Measurements from ENCODE around the gene THADA.
A peak's percentile ranks its signal among the peaks of the same experiment; 100 is the strongest.

Gene THADA

DNA sequence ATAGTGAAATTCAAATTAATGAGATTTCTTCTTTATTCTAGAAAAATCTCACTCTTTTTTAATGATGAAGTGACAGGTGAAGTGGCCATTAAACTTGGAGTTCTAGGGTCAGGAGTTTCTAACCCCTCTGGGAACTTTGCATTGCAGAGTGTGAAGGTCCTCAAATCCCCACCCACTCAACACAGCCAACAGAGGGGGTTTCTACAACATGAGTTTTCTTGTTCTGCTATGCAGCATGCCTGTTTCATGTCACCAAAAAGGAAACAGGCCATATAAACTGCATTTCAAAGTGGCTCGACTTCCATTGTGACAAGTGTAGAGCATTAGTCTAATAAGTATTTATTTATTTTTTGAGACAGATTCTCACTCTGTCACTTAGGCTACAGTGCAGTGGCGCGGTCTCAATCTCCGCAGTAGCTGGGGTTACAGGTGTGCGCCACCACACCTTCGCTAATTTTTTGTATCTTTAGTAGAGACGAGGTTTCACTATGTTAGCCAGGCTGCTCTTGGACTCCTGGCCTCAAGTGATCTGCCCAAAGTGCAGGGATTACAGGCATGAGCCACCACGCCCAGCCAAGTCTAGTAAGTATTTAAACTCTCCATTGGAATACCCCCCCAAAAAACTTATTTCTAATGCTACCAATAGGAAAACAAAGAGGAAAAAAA is 223.3 kb downstream of the THADA start:
- DNase-seq, result no peak

DNA sequence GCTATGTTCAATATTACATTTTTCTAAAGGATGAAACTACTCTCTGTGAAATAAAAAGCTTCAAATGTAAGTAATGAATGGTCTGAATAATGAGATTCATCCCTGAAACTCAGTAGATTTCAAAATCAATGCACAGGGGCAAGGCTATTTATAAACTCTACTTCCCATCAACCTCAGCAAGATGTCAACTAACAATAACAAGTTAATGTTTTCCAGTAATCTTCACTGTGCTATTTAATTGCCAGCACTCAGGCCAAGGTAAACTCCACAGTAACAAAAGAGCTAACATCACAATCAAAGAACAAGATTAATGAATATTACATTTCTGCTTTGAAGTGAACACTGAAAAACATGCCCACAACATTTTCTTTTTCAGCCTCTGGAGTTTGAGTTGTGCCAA is 225.1 kb downstream of the THADA start:
- DNase-seq, result no peak

DNA sequence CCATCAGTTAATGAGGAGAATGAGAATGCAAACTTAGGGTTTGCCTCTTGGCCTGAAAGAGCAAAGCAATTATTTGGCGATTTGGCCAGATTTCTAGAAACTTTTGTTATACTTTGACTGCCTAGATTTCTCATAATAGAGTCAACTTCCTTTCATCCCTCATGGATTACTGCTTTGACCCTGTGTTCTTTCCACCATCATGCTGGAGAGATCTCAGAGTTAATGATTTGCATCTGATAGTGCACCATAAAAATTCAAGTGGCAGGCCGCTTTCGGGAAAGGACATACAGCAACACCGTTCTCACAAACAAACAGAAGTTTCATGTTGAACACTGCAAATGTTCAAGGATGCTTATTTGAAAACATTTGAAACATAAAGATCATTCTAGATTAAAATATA is 225.7 kb downstream of the THADA start:
- DNase-seq, result no peak

DNA sequence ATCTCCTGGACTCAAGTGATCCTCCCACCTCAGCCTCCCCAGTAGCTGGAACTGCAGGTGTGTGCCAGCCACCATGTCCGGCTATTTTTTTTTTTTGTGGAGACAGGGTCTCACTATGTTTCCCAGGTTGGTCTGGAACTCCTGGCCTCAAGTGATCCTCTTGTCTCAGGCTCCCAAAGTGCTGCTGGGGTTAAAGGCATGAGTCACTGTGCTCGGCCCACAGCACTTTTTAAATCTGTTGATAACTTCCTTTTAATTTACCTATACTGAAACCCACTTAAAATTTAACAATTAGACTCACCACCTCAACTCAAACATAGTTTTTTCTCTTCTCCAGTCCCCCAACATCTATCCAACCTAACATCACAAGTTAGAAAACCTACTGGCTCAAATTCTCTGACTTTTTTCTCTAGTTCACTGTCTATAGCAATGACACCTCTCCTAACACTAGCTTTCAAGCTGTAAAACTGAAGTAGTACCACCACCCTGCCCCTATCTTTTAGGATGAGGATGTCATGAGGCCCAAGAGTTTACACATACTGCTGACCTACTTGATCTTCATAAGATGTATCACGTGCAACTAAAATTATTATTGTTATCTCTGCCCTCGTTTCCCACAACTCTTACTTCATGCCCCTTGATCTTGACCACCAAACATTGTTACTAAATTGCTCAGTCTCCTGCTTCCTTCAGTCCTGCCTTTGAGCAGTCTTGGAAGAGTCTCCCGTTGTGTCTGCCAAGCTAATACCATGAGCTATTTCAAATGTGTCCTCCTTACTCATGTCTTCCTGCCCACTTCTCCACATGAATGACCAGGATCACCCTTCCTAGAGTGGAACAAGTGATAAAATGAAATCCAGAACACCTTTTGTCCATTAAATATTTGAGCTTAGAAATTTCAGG is 227.1 kb downstream of the THADA start:
- DNase-seq, result no peak

DNA sequence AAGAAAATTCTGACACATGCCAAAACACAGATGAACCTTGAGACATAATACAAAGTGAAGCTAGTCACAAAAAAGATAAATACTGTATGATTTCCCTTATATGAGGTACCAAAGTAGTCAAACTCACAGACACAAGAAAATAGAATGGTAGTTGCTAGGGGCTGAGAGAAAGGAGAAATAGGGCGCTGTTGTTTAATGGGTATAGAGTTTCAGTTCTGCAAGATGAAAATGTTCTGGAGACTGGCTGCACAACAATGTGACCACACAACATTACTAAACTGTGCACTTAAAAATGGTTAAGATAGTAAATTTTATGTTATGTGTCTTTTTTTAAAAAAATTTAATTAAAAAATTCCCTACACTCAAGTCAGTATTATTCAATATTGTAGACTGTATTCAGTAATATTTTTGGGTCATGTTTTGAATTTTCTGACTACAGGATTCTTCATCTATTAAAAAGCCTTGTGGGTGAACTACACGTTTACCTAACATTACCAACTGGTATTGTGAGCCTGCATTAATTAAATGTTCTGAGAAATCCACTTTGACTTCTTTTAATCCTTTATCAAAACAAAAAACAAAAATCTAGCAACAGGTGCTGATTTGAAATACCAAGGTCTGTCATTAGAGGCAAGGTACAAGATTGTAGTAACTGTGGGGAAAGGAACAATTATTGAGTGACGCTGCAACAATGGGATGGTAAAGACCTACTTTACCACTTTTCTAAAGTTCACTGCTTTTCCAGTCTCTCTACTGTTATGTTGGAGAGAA is 228.6 kb downstream of the THADA start:
- DNase-seq, result no peak

DNA sequence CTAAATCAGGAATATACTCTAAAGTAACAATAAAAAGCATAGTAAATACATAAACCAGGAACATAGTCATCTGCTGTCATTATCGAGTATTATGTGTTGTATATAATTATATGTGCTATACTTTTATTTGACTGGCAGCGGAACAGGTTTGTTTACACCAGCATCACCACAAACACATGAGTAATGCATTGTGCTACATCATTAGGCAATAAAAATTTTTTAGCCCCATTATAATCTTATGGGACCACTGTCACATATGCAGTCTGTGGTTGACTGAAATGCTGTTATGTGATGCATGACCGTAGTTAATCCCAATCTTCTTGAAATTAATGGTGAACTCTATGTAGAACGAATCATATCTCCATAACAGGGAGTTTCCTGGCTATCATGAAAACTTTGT is 232.7 kb downstream of the THADA start:
- no peak for DNase-seq

DNA sequence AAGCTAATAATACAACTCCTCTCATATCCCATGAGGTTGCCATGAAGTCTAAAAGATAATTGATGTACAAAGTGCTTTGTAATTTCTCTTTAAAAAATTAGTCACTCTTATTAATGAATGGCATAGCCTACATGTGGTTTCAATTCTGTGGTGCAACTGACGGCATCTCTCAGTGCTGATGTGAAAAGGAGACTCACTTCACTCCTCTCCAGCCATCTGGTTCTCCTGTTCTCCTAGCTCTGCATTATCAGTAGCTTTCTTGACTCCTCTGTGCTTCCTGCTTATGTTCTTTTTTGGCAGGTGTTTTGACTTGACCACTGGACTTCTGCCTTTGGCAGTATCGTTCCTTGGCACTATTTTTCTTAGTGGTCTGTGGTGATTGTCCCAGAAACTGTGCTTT is 234.6 kb downstream of the THADA start:
- no peak for DNase-seq

DNA sequence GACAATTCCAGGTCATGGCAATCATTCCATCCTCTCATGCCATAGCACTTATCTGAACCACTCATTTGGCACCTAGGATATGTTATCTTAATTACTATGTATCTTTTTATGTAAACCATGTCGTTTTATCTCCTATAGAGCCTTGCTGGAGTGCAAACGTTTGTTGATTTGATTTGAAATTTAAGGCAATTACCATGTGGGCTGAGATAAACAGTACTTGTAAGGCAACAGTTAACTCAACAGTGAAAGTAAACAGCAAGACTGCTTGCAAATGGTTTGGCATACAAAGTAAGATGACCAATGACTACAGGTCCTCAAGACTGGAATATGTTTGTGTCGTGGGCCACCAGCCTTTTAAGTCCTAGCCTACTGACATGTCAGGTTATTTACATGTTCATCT is 235.7 kb downstream of the THADA start:
- peak; percentile 40 for DNase-seq

DNA sequence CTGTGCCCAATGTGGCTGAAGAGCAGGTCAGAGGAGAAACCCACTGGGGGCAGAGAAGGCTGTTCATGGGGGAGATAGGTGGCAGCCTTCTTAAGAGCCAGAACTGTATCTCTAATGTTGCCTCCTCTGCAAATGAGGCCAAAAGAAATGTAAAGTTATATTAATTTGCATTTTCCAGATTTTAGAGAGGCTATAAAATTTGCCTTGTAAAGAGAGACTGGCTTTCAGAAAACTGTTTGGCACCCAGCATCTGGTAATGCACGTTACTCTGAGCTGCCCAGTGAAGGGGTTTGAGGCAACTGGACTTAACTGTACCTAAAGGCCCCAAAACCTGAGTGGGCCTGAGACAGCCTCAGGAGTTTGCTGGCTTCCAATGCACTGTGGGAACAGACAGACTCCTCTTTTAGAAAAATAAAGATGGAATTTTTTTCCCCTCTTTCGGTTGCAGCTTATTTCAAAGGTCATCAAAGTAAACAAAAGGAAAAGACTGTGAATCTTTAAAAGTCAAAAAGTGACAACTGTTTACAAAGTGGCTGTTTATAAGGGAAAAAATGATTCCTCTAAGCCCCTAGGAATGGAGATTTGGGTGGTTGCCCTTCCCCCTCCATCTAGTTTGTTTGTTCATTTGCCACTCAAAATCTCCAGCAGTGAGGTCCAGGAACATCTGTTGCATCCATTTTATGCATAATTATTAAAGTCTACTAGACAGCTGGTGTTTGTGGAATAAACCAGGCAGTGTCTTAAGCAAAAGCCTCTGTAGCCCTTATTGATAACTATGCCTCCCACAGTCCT is 237.2 kb downstream of the THADA start:
- no peak for DNase-seq

DNA sequence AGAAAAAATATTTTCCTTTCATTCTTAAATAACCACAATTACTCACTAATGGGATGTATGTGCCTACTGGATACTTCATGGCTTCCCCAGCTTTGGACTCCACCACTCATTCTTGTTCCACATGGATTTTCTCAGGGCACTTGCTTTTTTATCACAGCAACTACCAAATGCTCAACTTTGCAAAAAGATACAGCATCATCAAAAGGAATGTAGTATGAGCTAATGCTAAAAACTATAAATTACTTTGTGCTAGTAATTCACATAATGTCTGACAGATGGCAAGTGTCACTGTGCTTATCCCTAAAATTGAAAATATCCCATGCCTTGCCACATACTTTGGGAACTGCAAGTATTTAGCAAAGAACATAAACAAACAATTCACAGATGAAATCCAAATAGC is 239.1 kb downstream of the THADA start:
- no peak for DNase-seq

DNA sequence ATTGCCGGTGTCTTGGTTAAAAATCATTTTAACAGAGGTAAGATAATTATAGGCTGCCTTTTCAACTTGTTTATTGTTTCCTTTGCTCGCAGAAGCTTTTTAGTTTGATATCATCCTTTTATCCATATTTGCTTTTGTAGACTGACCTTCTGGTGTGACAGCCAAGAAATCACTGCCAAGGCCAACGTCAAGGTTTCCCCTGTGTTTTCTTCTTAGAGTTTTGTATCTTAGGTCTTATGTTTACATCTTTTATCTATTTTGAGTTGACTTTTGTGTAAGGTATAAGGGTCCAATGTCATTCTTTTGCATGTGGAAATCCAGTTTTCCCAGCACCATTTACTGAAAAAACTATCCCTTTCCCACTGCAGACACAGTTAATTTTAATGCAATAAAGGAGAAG is 240.4 kb downstream of the THADA start:
- no peak for DNase-seq

DNA sequence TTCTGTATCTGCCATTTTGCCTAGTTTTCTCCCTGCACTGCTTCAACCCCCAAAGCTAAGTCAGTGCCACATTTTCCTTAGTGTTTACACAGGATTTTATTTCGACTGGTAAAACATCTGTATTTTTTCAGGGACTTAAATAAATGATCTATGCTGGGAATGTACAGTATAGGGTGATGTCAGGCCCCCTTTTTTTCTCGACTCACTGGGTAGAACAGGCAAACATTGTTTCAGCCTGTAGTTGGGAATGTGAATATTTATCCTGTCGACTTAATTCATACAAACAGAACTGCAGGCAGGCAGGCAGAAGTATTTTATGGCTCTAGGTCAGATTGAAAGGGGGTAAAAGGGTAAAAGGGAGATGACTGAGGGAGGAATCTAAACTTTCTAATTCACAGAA is 245.9 kb downstream of the THADA start:
- no peak for DNase-seq

DNA sequence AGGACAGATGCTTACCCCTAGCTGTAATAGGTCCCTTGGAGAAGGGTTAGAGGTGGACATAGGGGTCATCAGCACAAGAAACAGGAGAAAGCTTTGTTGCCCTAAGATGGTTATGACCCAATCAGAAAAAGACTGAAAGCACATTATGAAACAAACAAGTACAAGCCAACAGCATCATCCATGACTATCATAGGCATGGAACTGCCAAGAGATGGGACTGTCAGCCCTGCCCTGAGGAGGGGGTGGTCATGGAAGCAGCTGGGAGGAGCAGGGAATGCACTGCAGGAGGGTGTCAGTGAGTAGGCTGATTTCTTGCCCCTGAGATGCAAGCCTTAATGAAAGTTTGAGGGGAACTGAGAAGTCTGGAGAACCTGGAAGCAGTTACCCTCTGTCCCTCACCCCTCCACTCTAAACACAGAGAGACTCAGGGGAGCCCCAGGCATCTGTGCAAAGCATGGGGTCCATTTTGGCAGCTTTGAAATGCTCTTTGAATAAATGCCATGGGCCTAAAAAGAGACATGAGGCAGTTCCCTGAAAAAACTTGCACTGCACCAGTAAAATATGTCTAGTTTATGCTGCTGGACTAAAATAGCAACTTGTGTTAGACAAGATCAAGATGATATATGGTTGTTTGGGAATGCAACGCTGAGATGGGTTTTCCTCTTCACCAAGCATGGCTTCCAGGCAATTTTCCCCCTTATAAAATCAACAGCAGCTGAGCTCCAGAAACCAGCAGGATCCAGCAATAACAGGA is 246.8 kb downstream of the THADA start:
- no peak for DNase-seq

DNA sequence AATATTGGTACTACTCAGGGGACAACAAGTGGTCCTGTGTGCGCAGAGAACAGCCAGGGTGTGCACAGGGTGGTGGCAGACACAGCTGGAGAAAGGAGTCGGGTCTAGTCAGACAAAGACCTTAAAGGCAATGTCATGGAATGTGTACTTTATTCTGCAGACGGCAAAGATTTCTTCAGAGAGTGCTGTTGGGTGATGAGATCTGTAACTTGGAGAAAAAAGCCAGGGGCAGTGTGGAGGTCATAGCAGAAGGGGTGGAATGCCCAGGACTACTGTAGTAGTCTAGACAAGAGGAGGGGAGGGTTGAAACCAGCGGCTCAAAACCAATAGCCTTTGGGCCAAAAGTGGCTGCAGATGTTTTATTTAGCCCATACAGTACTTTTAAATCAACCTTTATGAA is 248.1 kb downstream of the THADA start:
- DNase-seq, result no peak

DNA sequence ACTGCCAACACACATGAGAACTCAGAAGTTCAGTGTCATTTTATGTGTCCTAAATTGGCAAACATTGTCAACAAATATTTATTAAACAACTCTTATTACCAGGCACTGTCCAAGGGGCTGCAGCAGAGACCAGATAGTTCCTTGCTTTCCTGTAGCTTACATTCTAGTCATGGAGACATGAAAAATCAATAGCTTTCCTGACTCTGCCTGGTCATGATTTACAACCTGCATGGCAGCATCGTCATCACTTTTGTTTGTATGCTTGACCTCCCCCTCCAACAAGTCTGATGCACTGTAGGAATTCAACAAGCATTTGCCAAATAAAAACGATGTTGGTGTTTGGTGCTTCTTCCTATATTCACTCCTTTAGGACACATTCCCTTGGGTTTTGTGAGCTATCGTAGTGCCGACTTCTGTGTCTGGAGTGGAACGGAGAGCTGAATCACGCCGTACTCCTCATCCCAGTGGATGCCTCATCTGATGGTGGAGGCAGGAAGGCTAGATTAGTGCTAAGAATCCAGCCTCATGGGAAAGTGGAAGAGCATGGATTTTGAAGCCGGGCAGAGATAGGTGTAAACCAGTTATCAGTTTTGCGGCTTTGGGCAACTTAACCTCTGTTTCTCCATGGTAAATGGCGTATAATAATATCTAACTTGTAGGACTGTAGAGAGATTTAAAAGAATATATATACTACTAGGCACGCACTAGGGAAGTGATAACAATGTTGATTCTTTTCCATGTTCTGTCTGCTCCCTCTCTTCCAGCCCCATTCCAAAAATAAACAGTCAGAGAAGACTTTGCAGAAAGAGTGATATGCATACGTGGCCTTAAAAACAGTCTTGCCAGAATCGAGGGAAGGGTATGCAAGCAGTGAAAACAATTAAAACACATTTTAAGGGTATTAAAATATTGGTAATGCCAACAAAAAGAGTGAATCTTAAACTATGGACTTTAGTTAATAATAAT is 249.0 kb downstream of the THADA start:
- no peak for DNase-seq

DNA sequence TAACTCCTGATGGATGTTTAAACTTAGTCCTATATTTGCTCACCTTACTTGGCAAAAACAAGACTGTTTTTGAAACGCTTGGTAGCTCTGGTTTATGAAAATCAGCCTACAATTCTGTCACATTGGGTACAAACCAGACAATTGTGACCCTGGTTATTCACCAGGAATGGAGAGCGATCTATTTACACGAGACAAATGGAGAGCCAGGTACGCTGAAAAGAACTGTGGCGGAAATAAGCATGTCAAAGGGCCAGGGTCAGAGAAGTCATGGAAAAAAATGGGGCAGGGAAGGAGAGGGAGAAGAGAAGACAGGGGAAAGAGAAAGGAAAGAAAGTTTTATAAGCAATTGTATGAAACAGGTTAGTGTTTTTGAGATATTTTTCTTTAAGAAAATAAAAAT is 250.0 kb downstream of the THADA start:
- no peak for DNase-seq

DNA sequence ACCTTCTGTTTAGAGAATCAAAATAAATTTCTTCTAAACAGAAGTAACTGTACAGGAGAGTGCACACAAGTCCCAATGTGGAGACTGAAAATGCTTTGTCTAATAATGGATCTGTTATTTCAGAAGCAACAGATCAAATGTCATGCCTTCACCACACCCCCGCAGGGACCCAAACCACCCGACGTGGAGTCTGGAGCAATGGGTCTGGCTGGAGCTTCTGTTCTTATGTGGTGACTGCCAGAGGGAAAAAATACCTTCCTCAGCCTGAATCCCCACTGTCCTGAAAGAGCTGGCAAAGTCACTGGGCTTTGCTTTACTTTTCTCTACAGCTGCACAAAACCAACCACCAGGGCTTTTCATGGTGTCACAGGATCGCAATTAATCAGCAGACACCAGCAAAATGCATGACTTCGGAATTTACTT is 250.4 kb downstream of the THADA start:
- no peak for DNase-seq

DNA sequence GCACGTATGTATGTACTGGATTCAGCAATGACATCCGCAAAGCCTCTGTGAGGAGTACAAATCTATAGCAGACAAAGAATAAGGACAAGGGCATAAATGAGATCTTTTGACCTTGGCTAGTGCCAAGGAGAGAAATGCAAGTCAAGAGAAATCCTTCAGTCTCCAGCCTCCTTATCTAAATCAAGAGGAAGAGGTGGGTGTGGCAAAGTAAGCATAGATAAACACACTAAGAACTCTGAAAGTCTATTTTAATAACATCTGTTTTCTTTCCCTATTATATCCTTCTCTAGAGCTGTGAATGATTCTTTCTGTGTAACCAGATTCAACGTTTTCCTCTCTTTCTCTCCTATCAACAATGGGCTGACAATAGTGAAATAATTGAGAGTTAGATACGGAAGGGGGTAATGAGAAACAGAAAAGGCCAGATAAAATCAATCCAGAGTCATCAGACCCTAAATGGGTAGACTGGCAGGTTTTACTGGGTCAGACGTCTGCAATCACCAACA is 250.9 kb downstream of the THADA start:
- DNase-seq, result peak; percentile 53

DNA sequence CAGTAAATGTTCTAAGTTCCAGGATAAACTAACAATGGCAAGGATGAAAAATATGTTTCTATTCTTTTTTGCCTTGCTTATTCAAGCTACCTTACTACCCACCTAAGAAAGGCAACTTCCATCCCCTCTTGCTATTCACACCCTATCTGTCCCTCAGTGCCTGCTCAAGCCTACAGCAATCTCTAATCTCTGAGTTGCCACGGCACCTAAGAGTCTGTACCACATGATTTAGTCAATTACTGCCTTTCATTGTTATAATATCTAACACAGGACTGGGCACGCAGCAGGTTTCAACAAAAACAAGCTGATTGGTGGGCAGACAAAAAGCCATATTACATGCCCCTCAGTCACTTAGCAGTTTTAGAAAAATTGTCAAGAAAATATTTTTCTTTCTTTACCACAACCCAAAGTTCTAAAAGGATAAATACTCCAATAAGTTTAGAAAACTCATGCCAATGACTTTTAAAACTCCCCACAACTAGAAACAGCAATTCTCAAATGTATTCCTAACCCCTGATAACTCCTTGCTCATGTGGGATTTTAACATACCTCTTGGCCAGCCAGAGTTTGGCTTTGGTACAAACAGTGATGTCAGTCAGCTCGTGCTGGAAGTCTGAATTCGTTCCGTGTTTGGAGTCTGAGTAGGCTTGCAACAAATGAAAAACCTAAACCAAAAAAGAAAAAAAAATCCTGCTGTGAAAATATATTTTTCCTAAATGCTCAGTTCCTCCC is 252.1 kb downstream of the THADA start:
- no peak for DNase-seq

All from hematopoietic multipotent progenitor cell treated with erythropoietin and hydrocortisone succinate and interleukin-3 and kit ligand, for 8 days (in vitro differentiated cells).